ENCODE data around the gene C6orf15.
"Not testable (repeated sequence)": the region's sequence is repeated elsewhere in the genome, so short reads cannot be mapped to it uniquely, and the experiment has no call there.

The C6orf15 gene

DNA sequence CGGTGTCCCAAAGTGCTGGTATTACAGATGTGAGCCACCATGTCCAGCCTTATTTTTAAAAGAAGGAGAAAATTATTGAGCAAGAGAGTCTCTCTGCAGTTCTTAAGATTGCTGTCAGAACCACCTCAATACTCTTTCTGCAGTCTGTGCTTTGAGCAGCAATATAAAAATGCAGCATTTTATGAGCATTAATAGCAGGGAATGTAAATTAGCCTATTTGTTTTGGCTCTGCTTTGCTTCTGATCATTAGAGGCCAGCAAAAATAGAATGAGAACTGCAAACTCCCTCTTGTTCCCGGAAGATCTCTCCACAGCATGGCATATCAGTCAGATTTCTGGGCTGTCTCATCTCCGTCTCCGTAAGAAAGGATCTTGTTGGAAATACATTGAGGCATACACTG, 35.8 kb downstream of the C6orf15 start:
- no peaks in the 10 kb centered on the region for H3K9me3 ChIP-seq (ENCODE audit: control insufficient read depth, low read depth, low read length)
- no peaks in the 10 kb centered on the region for H3K36me3 ChIP-seq (ENCODE audit: control insufficient read depth, low read depth, low read length)
- H3K27ac ChIP-seq (ENCODE audit: low read length), result no peak overlapping the region
- H3K4me3 ChIP-seq (ENCODE audit: low read length), result no peak overlapping the region
- H3K9ac ChIP-seq (ENCODE audit: low read length), result no peak overlapping the region
- H3K4me1 ChIP-seq (ENCODE audit: control insufficient read depth, low read depth, low read length), result peaks cover 4% of the 10 kb centered on the region
- no peaks in the 10 kb centered on the region for H3K27me3 ChIP-seq (ENCODE audit: control insufficient read depth, insufficient read depth, low read length)

DNA sequence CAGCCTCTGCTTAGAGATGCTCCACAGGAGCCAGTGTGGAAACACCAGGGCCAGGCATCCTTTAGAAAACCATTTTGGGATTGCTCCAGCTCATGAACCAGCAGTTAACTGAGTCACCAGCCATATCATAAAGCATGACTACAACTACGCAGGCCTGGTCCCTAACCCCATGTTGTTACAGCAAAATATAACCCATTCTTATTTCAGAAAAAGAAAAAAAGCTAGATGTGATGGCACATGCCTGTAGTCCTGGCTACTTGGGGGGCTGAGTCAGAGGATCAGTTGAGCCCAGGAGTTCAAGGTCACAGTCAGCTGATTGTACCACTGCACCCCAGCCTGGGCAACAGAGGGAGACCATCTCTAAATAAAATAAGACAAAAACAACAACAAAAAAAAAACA, 36.8 kb downstream of the C6orf15 start:
- Histone ChIP-seq H3K9ac (ENCODE audit: low read length) (no peak overlapping the region), H3K4me3 (ENCODE audit: low read length) (no peak overlapping the region), H3K9me3 (ENCODE audit: control insufficient read depth, low read depth, low read length) (no peaks in the 10 kb centered on the region), H3K36me3 (ENCODE audit: control insufficient read depth, low read depth, low read length) (no peaks in the 10 kb centered on the region), H3K4me1 (ENCODE audit: control insufficient read depth, low read depth, low read length) (peaks cover 12% of the 10 kb centered on the region), H3K27ac (ENCODE audit: low read length) (no peak overlapping the region), H3K27me3 (ENCODE audit: control insufficient read depth, insufficient read depth, low read length) (no peaks in the 10 kb centered on the region)

- H3K9ac ChIP-seq (ENCODE audit: low read length), result no peak overlapping the region
- no peaks in the 10 kb centered on the region for H3K36me3 ChIP-seq (ENCODE audit: control insufficient read depth, low read depth, low read length)
- H3K9me3 ChIP-seq (ENCODE audit: control insufficient read depth, low read depth, low read length), result no peaks in the 10 kb centered on the region
- H3K4me3 ChIP-seq (ENCODE audit: low read length), result no peak overlapping the region
- H3K4me1 ChIP-seq (ENCODE audit: control insufficient read depth, low read depth, low read length), result peaks cover 14% of the 10 kb centered on the region
- no peaks in the 10 kb centered on the region for H3K27me3 ChIP-seq (ENCODE audit: control insufficient read depth, insufficient read depth, low read length)
- no peak overlapping the region for H3K27ac ChIP-seq (ENCODE audit: low read length)
Measured at GRCh38 chr6:31074401-31074800, 38.0 kb downstream of the C6orf15 start.

DNA sequence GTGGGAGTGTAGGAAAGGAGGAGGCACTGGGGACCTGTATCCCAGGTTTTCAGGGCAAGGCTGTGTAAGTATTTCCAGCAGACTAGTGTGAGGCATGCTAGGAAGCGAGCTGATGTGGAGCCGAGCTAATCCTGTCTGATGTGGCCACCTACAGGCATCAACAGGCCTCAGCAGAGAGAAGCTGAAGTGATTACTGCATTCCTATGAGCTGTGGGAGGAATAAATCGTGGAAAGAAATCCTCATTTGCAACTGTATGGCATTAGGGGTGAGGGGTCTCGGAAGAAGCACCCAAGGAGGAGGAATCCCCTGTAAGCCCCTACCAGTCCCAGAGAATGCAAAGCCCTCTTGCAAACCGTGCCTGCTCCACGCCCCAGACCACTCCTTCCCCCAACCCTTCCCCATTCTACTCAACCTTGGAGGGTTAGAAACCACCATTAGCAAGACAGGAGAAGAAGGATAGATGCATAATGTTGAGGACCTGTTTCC, 41.6 kb downstream of the C6orf15 start:
- H3K9me3 ChIP-seq (ENCODE audit: control insufficient read depth, low read depth, low read length), result no peaks in the 10 kb centered on the region
- no peak overlapping the region for H3K9ac ChIP-seq (ENCODE audit: low read length)
- H3K36me3 ChIP-seq (ENCODE audit: control insufficient read depth, low read depth, low read length), result no peaks in the 10 kb centered on the region
- H3K4me1 ChIP-seq (ENCODE audit: control insufficient read depth, low read depth, low read length), result peaks cover 12% of the 10 kb centered on the region
- H3K27ac ChIP-seq (ENCODE audit: low read length), result no peak overlapping the region
- H3K4me3 ChIP-seq (ENCODE audit: low read length), result no peak overlapping the region
- H3K27me3 ChIP-seq (ENCODE audit: control insufficient read depth, insufficient read depth, low read length), result no peaks in the 10 kb centered on the region

DNA sequence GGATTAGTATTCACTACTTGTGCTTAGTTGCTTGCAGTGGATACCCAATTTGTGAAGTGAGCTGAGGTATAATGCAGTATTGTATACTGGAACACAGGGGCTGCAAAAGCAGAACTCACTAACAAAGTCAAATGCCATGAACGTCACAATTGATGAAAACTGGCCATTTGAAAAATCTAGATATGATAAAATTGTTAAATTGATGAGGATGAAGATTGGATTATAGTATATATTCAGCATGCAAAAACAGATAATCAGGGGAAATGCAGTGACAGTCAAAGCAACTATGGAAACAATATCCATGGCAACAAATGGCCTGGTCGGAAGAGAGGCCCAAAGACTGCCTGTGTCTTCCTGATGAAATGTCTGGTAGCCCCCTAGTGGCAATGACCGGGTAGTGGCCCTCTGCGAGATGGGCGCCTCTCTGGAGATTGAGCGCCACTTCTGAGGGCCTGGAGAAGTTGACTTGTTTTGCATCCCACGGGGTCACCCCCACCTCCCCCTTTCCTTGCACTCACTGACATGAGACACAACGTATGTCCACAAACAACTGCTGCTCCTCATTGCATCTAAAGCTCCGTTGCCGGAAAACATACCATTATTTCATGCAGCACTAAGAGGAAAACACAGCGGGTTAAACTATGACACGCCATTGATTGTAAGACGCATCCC, 43.6 kb downstream of the C6orf15 start:
- H3K9ac ChIP-seq (ENCODE audit: low read length), result no peak overlapping the region
- no peaks in the 10 kb centered on the region for H3K27me3 ChIP-seq (ENCODE audit: control insufficient read depth, insufficient read depth, low read length)
- H3K27ac ChIP-seq (ENCODE audit: low read length), result no peak overlapping the region
- no peaks in the 10 kb centered on the region for H3K36me3 ChIP-seq (ENCODE audit: control insufficient read depth, low read depth, low read length)
- H3K4me1 ChIP-seq (ENCODE audit: control insufficient read depth, low read depth, low read length), result peaks cover 12% of the 10 kb centered on the region
- H3K4me3 ChIP-seq (ENCODE audit: low read length), result no peak overlapping the region
- H3K9me3 ChIP-seq (ENCODE audit: control insufficient read depth, low read depth, low read length), result no peaks in the 10 kb centered on the region

DNA sequence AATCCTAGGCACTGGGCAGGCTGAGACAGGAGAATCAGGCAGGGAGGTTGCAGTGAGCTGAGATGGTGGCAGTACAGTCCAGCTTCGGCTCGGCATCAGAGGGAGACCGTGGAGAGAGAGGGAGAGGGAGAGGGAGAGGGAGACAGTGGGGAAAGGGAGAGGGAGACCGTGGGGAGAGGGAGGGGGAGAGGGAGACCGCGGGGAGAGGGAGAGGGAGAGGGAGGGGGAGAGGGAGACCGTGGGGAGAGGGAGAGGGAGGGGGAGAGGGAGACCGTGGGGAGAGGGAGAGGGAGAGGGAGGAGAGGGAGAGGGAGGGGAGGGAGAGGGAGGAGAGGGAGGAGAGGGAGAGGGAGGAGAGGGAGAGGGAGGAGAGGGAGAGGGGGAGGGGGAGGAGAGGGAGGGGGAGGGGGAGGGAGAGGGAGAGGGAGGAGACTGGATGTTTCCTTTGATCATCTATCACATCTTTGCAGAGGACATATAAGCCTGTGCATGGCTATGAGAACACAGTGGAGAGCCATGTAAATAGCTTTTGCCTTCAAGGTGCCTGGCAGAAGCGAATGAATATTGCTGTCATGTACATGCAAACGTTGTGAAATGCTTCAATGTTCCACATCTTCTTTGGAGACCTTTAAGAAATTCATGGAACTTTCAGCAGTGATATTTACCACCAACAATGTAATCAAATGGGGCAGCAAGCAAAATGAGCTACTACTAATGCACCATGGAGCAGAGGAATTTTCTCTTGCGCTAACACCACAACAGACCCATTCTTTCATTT, 44.3 kb downstream of the C6orf15 start:
- peaks cover 12% of the 10 kb centered on the region for H3K4me1 ChIP-seq (ENCODE audit: control insufficient read depth, low read depth, low read length)
- not testable (repeated sequence) for H3K27ac ChIP-seq (ENCODE audit: low read length); H3K36me3 ChIP-seq (ENCODE audit: control insufficient read depth, low read depth, low read length); H3K9me3 ChIP-seq (ENCODE audit: control insufficient read depth, low read depth, low read length); H3K9ac ChIP-seq (ENCODE audit: low read length); H3K27me3 ChIP-seq (ENCODE audit: control insufficient read depth, insufficient read depth, low read length); H3K4me3 ChIP-seq (ENCODE audit: low read length)

GRCh38 chr6:31067028-31067427, 45.3 kb downstream of the C6orf15 start:
- not testable (repeated sequence) for H3K4me3 ChIP-seq (ENCODE audit: low read length); H3K9ac ChIP-seq (ENCODE audit: low read length); H3K36me3 ChIP-seq (ENCODE audit: control insufficient read depth, low read depth, low read length); H3K27me3 ChIP-seq (ENCODE audit: control insufficient read depth, insufficient read depth, low read length); H3K9me3 ChIP-seq (ENCODE audit: control insufficient read depth, low read depth, low read length); H3K27ac ChIP-seq (ENCODE audit: low read length)
- H3K4me1 ChIP-seq (ENCODE audit: control insufficient read depth, low read depth, low read length), result peaks cover 12% of the 10 kb centered on the region

DNA sequence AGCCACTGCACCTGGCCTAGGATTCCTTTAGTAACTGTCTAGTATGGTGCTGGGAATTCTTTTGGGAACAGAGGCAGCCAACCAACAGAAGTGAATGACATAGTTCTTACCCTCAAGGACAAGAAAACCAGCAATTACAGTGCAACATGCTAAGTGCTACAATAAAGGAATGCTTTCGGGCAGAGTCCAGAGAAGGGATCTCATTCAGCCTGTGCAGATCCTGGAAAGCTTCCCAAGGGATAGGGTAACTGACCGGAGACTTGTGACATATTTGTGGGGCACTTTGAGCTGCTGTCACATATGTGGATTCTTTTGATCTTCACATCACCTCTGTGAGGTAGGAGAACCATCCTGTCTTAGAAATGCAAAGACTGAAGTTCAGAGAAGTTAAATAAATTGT, 46.8 kb downstream of the C6orf15 start:
- Histone ChIP-seq H3K9me3 (ENCODE audit: control insufficient read depth, low read depth, low read length) (no peaks in the 10 kb centered on the region), H3K27me3 (ENCODE audit: control insufficient read depth, insufficient read depth, low read length) (no peaks in the 10 kb centered on the region), H3K4me3 (ENCODE audit: low read length) (no peak overlapping the region), H3K27ac (ENCODE audit: low read length) (no peak overlapping the region), H3K4me1 (ENCODE audit: control insufficient read depth, low read depth, low read length) (peaks cover 5% of the 10 kb centered on the region), H3K36me3 (ENCODE audit: control insufficient read depth, low read depth, low read length) (no peaks in the 10 kb centered on the region), H3K9ac (ENCODE audit: low read length) (no peak overlapping the region)

- no peaks in the 10 kb centered on the region for H3K4me1 ChIP-seq (ENCODE audit: control insufficient read depth, low read depth, low read length)
- H3K36me3 ChIP-seq (ENCODE audit: control insufficient read depth, low read depth, low read length), result no peaks in the 10 kb centered on the region
- no peak overlapping the region for H3K9ac ChIP-seq (ENCODE audit: low read length)
- H3K27ac ChIP-seq (ENCODE audit: low read length), result no peak overlapping the region
- no peaks in the 10 kb centered on the region for H3K27me3 ChIP-seq (ENCODE audit: control insufficient read depth, insufficient read depth, low read length)
- H3K9me3 ChIP-seq (ENCODE audit: control insufficient read depth, low read depth, low read length), result no peaks in the 10 kb centered on the region
- H3K4me3 ChIP-seq (ENCODE audit: low read length), result no peak overlapping the region
Measured at GRCh38 chr6:31063906-31064435, 48.4 kb downstream of the C6orf15 start.

All from iPS-18a (cell line).